ENCODE results near the gene VEZF1. TPM values are rescaled to one million over a fixed set of nuclear protein-coding genes. Genes with fewer than 3 reads are reported as not detected.
"Not testable (repeated sequence)": the region's sequence is repeated elsewhere in the genome, so short reads cannot be mapped to it uniquely, and the experiment has no call there.

VEZF1 gene
- total RNA-seq, 1 experiment from 2014 or later, result 53.4 TPM

DNA sequence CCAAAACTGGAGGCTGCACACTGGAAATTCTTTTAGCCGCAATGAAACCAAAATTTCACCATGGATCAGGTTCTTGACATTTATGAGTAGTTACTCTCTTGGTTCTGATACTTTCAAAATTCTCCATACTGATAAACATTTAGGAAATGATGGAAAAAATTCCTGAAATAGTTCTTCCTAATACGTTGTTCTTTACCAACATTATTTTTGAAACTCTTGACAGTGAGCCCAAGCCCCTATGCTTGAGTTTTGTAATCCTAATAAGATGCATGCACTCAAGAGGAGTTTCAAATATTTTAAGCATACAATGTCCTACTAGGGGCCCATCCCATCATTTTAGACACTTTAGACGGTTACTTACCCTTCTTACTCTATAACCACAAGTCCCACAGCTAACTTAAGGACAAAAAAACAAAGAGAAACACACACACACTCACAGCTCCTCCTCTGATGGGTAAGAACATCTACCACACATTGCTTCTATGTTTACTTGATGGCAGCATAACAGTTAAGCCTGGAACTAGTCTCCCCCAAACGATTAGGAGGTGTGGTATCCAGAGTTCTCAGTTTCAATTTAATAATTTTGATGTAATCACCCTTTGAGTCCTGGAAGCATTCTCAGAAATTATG lies 3.7 kb downstream of the VEZF1 start:
- no peak overlapping the region for H3K4me2 ChIP-seq (ENCODE audit: low read depth, low read length, poor library complexity, severe bottlenecking)
- peaks cover 44% of the 10 kb centered on the region for H3K4me1 ChIP-seq (ENCODE audit: low read length)
- H4K20me1 ChIP-seq (ENCODE audit: insufficient read depth, low read depth, low read length), result no peaks in the 10 kb centered on the region; the same call in 1 of the 2 replicates
- H3K36me3 ChIP-seq (ENCODE audit: insufficient read depth, low read length), result peaks cover 35% of the 10 kb centered on the region; the same call in 1 of the 2 replicates
- H2AFZ ChIP-seq (ENCODE audit: low read length), result no peak overlapping the region
- H3K9me2 ChIP-seq (replicated peaks; ENCODE audit: insufficient read depth, low read length), result no peaks in the 10 kb centered on the region
- no peak overlapping the region for H3K4me3 ChIP-seq (ENCODE audit: low read length)
- no peaks in the 10 kb centered on the region for H3K27me3 ChIP-seq (ENCODE audit: low read length)
- no peak for DNase-seq
- H3K9me3 ChIP-seq (ENCODE audit: low read length), result no peaks in the 10 kb centered on the region
- peaks cover 72% of the 10 kb centered on the region for H3K79me2 ChIP-seq (ENCODE audit: low read length)
- H3K27ac ChIP-seq (ENCODE audit: low read length), result no peak overlapping the region
- H3K9ac ChIP-seq (ENCODE audit: low read length), result no peak overlapping the region

DNA sequence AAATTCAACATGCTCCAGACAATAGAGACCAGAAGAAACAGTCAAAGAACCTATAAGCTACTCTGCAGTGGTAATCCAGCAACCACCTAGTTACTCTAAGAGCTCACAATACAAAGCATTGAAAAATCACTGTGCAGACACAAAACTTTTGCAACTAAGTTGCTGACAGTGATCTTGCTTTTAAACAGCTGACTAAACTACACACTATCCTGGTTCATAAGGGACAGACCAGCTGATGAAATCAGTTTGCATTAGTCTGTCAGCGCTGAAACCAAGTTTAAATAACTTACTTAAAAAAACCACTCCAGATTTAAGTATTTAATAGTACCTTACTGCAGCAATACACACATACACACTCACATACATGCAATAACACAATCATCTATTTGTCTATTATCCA lies 4.6 kb downstream of the VEZF1 start:
- peaks cover 44% of the 10 kb centered on the region; the same call in 1 of the 2 replicates for H3K36me3 ChIP-seq (ENCODE audit: insufficient read depth, low read length)
- no peak for DNase-seq
- H3K4me2 ChIP-seq (ENCODE audit: low read depth, low read length, poor library complexity, severe bottlenecking), result no peak overlapping the region
- H3K9me3 ChIP-seq (ENCODE audit: low read length), result no peaks in the 10 kb centered on the region
- H3K27ac ChIP-seq (ENCODE audit: low read length), result no peak overlapping the region
- no peaks in the 10 kb centered on the region for H3K27me3 ChIP-seq (ENCODE audit: low read length)
- peaks cover 35% of the 10 kb centered on the region for H3K4me1 ChIP-seq (ENCODE audit: low read length)
- H3K9ac ChIP-seq (ENCODE audit: low read length), result no peak overlapping the region
- H4K20me1 ChIP-seq (ENCODE audit: insufficient read depth, low read depth, low read length), result no peaks in the 10 kb centered on the region; the same call in 1 of the 2 replicates
- H3K79me2 ChIP-seq (ENCODE audit: low read length), result peaks cover 74% of the 10 kb centered on the region
- H3K4me3 ChIP-seq (ENCODE audit: low read length), result no peak overlapping the region
- H2AFZ ChIP-seq (ENCODE audit: low read length), result no peak overlapping the region
- H3K9me2 ChIP-seq (replicated peaks; ENCODE audit: insufficient read depth, low read length), result no peaks in the 10 kb centered on the region

DNA sequence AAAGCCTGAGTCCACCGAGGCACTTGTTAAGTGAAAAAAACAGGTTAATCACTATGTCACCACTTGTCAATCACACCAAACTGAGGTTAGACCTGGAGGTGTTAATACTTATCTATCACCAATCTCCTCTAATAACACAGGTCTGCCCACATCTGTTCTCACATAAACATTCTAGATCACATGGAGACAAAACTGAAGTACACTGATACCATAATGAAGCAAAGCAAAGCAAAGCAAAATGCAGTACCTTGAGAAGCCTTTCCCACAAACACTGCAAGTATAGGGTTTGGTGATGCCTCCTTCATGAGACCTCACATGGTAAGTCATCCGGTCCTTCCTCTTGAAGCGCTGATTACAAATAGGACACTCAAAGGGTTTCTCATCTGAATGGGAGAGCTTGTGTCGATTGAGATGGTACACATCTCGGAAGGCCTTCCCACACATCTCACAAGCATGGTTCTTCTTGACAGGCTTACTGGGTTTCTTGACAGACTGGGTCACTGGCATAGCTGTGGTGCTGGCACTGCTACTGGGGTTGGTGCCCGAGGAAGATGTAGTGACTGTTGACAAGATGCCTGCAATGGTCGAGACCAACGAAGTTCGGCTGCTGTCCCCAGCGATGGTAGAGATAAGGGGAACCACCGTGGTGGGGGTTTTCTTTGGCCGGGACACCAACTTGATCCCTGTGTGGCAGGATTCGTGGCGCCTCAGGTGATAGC lies 5.4 kb downstream of the VEZF1 start:
- Histone ChIP-seq H4K20me1 (ENCODE audit: insufficient read depth, low read depth, low read length) (no peaks in the 10 kb centered on the region; the same call in 1 of the 2 replicates), H3K9me2 (replicated peaks; ENCODE audit: insufficient read depth, low read length) (no peaks in the 10 kb centered on the region), H2AFZ (ENCODE audit: low read length) (no peak overlapping the region), H3K79me2 (ENCODE audit: low read length) (peaks cover 74% of the 10 kb centered on the region), H3K9ac (ENCODE audit: low read length) (no peak overlapping the region), H3K9me3 (ENCODE audit: low read length) (no peaks in the 10 kb centered on the region), H3K36me3 (ENCODE audit: insufficient read depth, low read length) (peaks cover 50% of the 10 kb centered on the region; the same call in 1 of the 2 replicates), H3K4me3 (ENCODE audit: low read length) (no peak overlapping the region), H3K27ac (ENCODE audit: low read length) (no peak overlapping the region), H3K4me2 (ENCODE audit: low read depth, low read length, poor library complexity, severe bottlenecking) (no peak overlapping the region), H3K4me1 (ENCODE audit: low read length) (peaks cover 35% of the 10 kb centered on the region), H3K27me3 (ENCODE audit: low read length) (no peaks in the 10 kb centered on the region)
- DNase-seq, result no peak

DNA sequence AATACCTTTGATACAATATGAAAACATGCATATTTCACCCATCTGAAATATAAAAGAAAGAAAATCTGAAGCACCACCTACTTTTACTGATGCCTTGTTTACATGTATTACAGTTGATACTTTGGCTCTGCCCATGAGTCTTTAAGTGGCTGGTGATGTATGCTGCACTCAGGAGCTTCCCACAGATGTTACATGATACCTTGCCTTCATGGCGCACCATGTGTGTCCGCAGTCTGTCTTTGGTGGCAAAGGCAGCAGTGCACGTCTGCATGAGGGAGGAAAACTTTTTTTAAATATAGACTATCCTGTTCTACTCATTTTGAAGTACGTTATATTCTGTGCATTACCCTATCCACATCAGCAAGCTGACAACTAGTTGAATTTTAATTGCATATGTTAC lies 7.5 kb downstream of the VEZF1 start:
- DNase-seq, result no peak
- H2AFZ ChIP-seq (ENCODE audit: low read length), result no peak overlapping the region
- no peaks in the 10 kb centered on the region; the same call in 1 of the 2 replicates for H4K20me1 ChIP-seq (ENCODE audit: insufficient read depth, low read depth, low read length)
- H3K79me2 ChIP-seq (ENCODE audit: low read length), result peaks cover 53% of the 10 kb centered on the region
- H3K9me3 ChIP-seq (ENCODE audit: low read length), result no peaks in the 10 kb centered on the region
- no peak overlapping the region for H3K9ac ChIP-seq (ENCODE audit: low read length)
- no peaks in the 10 kb centered on the region for H3K27me3 ChIP-seq (ENCODE audit: low read length)
- H3K4me2 ChIP-seq (ENCODE audit: low read depth, low read length, poor library complexity, severe bottlenecking), result no peak overlapping the region
- H3K36me3 ChIP-seq (ENCODE audit: insufficient read depth, low read length), result peaks cover 67% of the 10 kb centered on the region
- peaks cover 22% of the 10 kb centered on the region for H3K4me1 ChIP-seq (ENCODE audit: low read length)
- no peaks in the 10 kb centered on the region for H3K9me2 ChIP-seq (replicated peaks; ENCODE audit: insufficient read depth, low read length)
- H3K4me3 ChIP-seq (ENCODE audit: low read length), result no peak overlapping the region
- no peak overlapping the region for H3K27ac ChIP-seq (ENCODE audit: low read length)

DNA sequence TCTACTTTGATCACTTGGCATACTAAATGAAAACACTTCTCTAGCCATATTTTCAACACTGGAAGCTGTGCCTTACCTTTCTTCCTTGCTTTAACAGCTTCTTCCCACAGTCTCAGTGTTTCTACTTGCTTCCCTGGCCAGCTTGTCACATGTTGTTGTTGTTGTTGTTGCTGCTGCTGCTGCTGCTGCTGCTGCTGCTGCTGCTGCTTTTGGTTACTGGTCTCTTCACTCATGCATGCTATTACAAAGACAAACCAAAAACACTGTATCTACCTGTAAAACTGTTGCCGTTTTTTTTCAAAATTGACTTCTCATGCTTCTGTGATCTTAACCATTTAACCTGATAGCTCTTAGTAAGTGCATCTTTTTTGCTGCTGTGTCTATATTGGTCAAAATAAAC lies 9.0 kb downstream of the VEZF1 start:
- Histone ChIP-seq H3K27me3 (ENCODE audit: low read length) (no peaks in the 10 kb centered on the region), H3K4me2 (ENCODE audit: low read depth, low read length, poor library complexity, severe bottlenecking) (no peak overlapping the region), H3K9ac (ENCODE audit: low read length) (no peak overlapping the region), H2AFZ (ENCODE audit: low read length) (no peak overlapping the region), H3K79me2 (ENCODE audit: low read length) (peaks cover 38% of the 10 kb centered on the region), H3K4me3 (ENCODE audit: low read length) (no peak overlapping the region), H3K27ac (ENCODE audit: low read length) (no peak overlapping the region), H4K20me1 (ENCODE audit: insufficient read depth, low read depth, low read length) (no peaks in the 10 kb centered on the region), H3K4me1 (ENCODE audit: low read length) (peaks cover 7% of the 10 kb centered on the region; the same call in 1 of the 2 replicates), H3K36me3 (ENCODE audit: insufficient read depth, low read length) (peaks cover 76% of the 10 kb centered on the region), H3K9me3 (ENCODE audit: low read length) (no peaks in the 10 kb centered on the region), H3K9me2 (replicated peaks; ENCODE audit: insufficient read depth, low read length) (no peaks in the 10 kb centered on the region)
- DNase-seq, result no peak

DNA sequence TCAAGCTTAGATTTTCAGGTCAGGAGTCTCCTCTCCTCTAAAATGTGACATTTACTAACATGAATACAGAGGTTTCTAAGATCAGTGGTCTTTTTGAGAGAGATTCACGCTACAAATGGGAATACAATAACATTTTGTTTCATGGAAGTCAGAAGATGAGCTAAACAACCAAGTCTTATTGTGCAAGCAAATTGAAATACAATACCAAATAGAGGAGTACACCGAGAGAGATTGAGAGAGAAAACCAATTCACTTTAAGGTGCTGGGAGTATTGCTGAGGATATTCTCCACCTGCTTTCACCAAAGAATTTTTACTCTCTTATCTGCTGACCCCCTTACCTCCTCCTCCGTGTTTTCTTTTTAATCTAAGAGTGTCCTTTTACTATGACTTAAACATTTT lies 11.5 kb downstream of the VEZF1 start:
- Histone ChIP-seq H3K79me2 (ENCODE audit: low read length) (peaks cover 13% of the 10 kb centered on the region), H4K20me1 (ENCODE audit: insufficient read depth, low read depth, low read length) (no peaks in the 10 kb centered on the region; the same call in 1 of the 2 replicates), H3K9me2 (replicated peaks; ENCODE audit: insufficient read depth, low read length) (no peaks in the 10 kb centered on the region), H3K27me3 (ENCODE audit: low read length) (no peaks in the 10 kb centered on the region), H2AFZ (ENCODE audit: low read length) (no peak overlapping the region), H3K4me1 (ENCODE audit: low read length) (peaks cover 5% of the 10 kb centered on the region; the same call in 1 of the 2 replicates), H3K4me3 (ENCODE audit: low read length) (no peak overlapping the region), H3K9me3 (ENCODE audit: low read length) (no peaks in the 10 kb centered on the region), H3K27ac (ENCODE audit: low read length) (no peak overlapping the region), H3K36me3 (ENCODE audit: insufficient read depth, low read length) (peaks cover 72% of the 10 kb centered on the region), H3K9ac (ENCODE audit: low read length) (no peak overlapping the region), H3K4me2 (ENCODE audit: low read depth, low read length, poor library complexity, severe bottlenecking) (no peak overlapping the region)
- no peak for DNase-seq

DNA sequence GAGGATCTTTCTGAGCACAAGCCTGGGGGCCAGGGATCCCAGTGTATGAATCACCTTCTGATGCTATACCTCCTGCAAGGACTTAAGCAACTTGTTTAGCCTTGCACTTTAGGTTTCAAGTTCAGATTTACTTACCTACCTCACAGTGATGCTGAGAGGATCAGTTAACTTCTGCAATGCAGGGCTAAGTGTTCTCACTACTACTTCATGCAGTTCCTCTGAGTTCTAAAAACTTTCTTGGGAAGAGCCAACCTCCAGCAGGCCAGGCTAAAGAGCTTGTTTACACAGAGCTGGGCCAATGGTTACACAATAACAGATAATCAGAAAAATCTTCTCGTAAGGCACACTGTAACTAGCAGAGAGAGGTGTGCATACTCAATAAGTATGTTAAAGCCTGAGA lies 13.0 kb downstream of the VEZF1 start:
- H3K79me2 ChIP-seq (ENCODE audit: low read length), result peaks cover 2% of the 10 kb centered on the region; the same call in 1 of the 2 replicates
- no peaks in the 10 kb centered on the region for H3K9me3 ChIP-seq (ENCODE audit: low read length)
- H3K9ac ChIP-seq (ENCODE audit: low read length), result no peak overlapping the region
- H3K4me3 ChIP-seq (ENCODE audit: low read length), result no peak overlapping the region
- H3K27ac ChIP-seq (ENCODE audit: low read length), result no peak overlapping the region
- H3K4me2 ChIP-seq (ENCODE audit: low read depth, low read length, poor library complexity, severe bottlenecking), result no peak overlapping the region
- H3K4me1 ChIP-seq (ENCODE audit: low read length), result no peaks in the 10 kb centered on the region
- H4K20me1 ChIP-seq (ENCODE audit: insufficient read depth, low read depth, low read length), result no peaks in the 10 kb centered on the region; the same call in 1 of the 2 replicates
- no peaks in the 10 kb centered on the region for H3K27me3 ChIP-seq (ENCODE audit: low read length)
- H3K36me3 ChIP-seq (ENCODE audit: insufficient read depth, low read length), result peaks cover 56% of the 10 kb centered on the region
- no peak for DNase-seq
- H2AFZ ChIP-seq (ENCODE audit: low read length), result no peak overlapping the region
- no peaks in the 10 kb centered on the region for H3K9me2 ChIP-seq (replicated peaks; ENCODE audit: insufficient read depth, low read length)

DNA sequence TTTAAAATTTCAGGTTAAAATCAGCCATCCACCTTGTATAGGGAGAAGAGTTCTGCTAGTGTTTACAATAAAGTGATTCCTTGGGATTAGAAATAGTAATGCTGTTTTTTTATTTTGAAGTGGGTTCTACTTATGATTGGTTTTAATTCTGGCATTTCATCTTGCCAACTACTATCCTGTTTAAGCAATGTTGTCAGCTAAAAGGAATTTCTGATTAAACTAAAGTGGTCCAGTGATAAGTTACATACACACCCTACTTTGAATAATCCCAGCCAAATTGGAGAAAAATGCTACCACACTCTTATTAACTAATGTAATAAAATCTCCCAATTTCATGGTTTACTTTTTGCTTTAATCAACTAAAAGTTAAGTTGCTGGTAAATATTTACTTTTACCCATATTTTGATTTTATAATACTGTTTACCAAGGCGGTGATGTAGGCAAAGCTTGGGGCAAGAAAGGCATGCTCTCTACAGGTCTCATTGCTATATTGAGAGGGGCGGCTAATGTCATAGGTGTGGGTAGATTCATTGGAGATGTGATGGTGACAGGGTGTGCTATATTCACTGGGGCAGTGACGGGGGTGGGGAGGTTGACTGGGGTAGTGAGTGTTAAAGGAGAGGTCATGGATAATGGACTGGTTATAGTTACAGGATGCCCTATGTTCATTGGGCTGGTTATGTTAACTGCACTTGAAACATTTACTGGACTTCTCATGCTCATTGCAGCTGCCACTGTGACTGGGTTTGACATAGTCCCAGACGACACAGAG lies 13.8 kb downstream of the VEZF1 start:
- H3K9ac ChIP-seq (ENCODE audit: low read length); H3K27me3 ChIP-seq (ENCODE audit: low read length); H2AFZ ChIP-seq (ENCODE audit: low read length); H3K4me1 ChIP-seq (ENCODE audit: low read length); H3K4me3 ChIP-seq (ENCODE audit: low read length); H3K4me2 ChIP-seq (ENCODE audit: low read depth, low read length, poor library complexity, severe bottlenecking); H3K9me3 ChIP-seq (ENCODE audit: low read length); DNase-seq; H4K20me1 ChIP-seq (ENCODE audit: insufficient read depth, low read depth, low read length); H3K79me2 ChIP-seq (ENCODE audit: low read length); H3K27ac ChIP-seq (ENCODE audit: low read length); H3K9me2 ChIP-seq (replicated peaks; ENCODE audit: insufficient read depth, low read length): not testable (repeated sequence)
- H3K36me3 ChIP-seq (ENCODE audit: insufficient read depth, low read length), result peaks cover 52% of the 10 kb centered on the region
